ENCODE results near the gene NFATC1. TPM values are rescaled to one million over a fixed set of nuclear protein-coding genes. Genes with fewer than 3 reads are reported as not detected.

Gene NFATC1
- total RNA-seq, 1 donor from 2014 or later: 0.46 TPM

- H3K4me3 ChIP-seq (ENCODE audit: low read depth, low read length): no peak overlapping the region
- no peak for TF ChIP-seq CTCF (conservative IDR thresholded peaks at IDR 0.05; ENCODE audit: low read depth, low read length)
- DNase-seq (ENCODE audit: low read depth): no peak
Observed at GRCh38 chr18:79542213-79542612, 146.5 kb downstream of the NFATC1 start.

GRCh38 chr18:79542876-79543750, 147.4 kb downstream of the NFATC1 start:
- DNase-seq (ENCODE audit: low read depth): no peak
- no peak for TF ChIP-seq CTCF (conservative IDR thresholded peaks at IDR 0.05; ENCODE audit: low read depth, low read length)
- no peak overlapping the region for H3K4me3 ChIP-seq (ENCODE audit: low read depth, low read length)

- no peak overlapping the region for H3K4me3 ChIP-seq (ENCODE audit: low read depth, low read length)
- DNase-seq (ENCODE audit: low read depth): no peak
- no peak for TF ChIP-seq CTCF (conservative IDR thresholded peaks at IDR 0.05; ENCODE audit: low read depth, low read length)
Observed at GRCh38 chr18:79543861-79544385, 148.2 kb downstream of the NFATC1 start.

- no peak for TF ChIP-seq CTCF (conservative IDR thresholded peaks at IDR 0.05; ENCODE audit: low read depth, low read length)
- DNase-seq (ENCODE audit: low read depth): no peak
- H3K4me3 ChIP-seq (ENCODE audit: low read depth, low read length): no peak overlapping the region
Observed at GRCh38 chr18:79544386-79544963, 148.7 kb downstream of the NFATC1 start.

GRCh38 chr18:79545255-79545654, 149.5 kb downstream of the NFATC1 start:
- TF ChIP-seq CTCF (conservative IDR thresholded peaks at IDR 0.05; ENCODE audit: low read depth, low read length): no peak
- H3K4me3 ChIP-seq (ENCODE audit: low read depth, low read length): no peak overlapping the region
- DNase-seq (ENCODE audit: low read depth): no peak

GRCh38 chr18:79545736-79546171, 150.0 kb downstream of the NFATC1 start:
- H3K4me3 ChIP-seq (ENCODE audit: low read depth, low read length): no peak overlapping the region
- DNase-seq (ENCODE audit: low read depth): no peak
- no peak for TF ChIP-seq CTCF (conservative IDR thresholded peaks at IDR 0.05; ENCODE audit: low read depth, low read length)

Measured in epithelial cell of proximal tubule (primary cell).